Endothelial cell of umbilical vein (primary cell): ENCODE measurements around the gene ZFAND5.

Experiments
- EZH2 ChIP-seq: IDR thresholded peaks from 2 replicates; pipeline ENCODE4 v1.6.1; 2012; ENCODE audit warnings: borderline replicate concordance, low read depth, mild to moderate bottlenecking, moderate library complexity, low read length, inconsistent platforms; ENCODE audit not compliant: severe bottlenecking
- FOS ChIP-seq: IDR thresholded peaks from 2 replicates; pipeline ENCODE4 v1.6.1; 2011; ENCODE audit warnings: mild to moderate bottlenecking, low read length, moderate library complexity, borderline replicate concordance; ENCODE audit not compliant: insufficient read depth
- GATA2 ChIP-seq: IDR thresholded peaks from 2 replicates; pipeline ENCODE4 v1.7.0; 2011; ENCODE audit warnings: low read depth, mild to moderate bottlenecking, moderate library complexity, mixed read lengths, low read length; ENCODE audit not compliant: insufficient read length, insufficient read depth
- POLR2A ChIP-seq: IDR thresholded peaks from 2 replicates; pipeline ENCODE4 v1.6.1; 2012; ENCODE audit warnings: low read depth, mild to moderate bottlenecking, control low read depth, low read length
- POLR2AphosphoS5 ChIP-seq: IDR thresholded peaks from 2 replicates; pipeline ENCODE4 v1.6.1; 2012; ENCODE audit warnings: low read depth, mild to moderate bottlenecking, control low read depth, low read length, moderate library complexity; ENCODE audit not compliant: insufficient read depth
- TF ChIP-seq, protein P1 (sequence below), 2 donors: IDR thresholded peaks; 1 replicate in 1 of 2; 2 replicates in 1 of 2; pipeline ENCODE4 v1.5.1; 2011; ENCODE audit warnings: low read length in 2 of 2, mild to moderate bottlenecking in 2 of 2, moderate library complexity in 2 of 2, control low read depth in 1 of 2, inconsistent platforms in 1 of 2, low read depth in 1 of 2; ENCODE audit not compliant: insufficient read depth in 1 of 2; ENCODE audit errors: extremely low read depth in 1 of 2
- TF ChIP-seq, protein P2 (sequence below): IDR thresholded peaks from 2 replicates; pipeline ENCODE4 v1.6.1; 2011; ENCODE audit not compliant: insufficient read depth, insufficient read length

DNA sequence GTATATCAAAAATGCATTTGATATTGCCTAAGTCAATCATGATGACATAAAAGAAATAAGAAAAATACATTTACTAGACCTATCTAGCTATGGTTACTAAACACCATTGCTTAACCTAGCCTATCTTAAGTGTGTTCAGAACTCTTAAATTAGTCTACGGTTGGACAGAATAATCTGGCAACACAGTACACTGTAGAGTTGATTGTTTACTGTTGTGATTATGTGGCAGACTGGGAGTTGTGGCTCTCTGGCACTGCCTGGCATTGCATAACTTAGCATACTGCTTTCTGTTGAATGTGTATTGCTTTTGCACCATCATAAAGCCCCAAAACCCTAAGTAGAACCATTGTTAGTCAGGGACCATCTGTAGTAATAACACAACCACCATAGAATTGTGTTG lies 21.2 kb upstream of the ZFAND5 start:
- TF ChIP-seq FOS, result no peak
- TF ChIP-seq, protein P1, sequence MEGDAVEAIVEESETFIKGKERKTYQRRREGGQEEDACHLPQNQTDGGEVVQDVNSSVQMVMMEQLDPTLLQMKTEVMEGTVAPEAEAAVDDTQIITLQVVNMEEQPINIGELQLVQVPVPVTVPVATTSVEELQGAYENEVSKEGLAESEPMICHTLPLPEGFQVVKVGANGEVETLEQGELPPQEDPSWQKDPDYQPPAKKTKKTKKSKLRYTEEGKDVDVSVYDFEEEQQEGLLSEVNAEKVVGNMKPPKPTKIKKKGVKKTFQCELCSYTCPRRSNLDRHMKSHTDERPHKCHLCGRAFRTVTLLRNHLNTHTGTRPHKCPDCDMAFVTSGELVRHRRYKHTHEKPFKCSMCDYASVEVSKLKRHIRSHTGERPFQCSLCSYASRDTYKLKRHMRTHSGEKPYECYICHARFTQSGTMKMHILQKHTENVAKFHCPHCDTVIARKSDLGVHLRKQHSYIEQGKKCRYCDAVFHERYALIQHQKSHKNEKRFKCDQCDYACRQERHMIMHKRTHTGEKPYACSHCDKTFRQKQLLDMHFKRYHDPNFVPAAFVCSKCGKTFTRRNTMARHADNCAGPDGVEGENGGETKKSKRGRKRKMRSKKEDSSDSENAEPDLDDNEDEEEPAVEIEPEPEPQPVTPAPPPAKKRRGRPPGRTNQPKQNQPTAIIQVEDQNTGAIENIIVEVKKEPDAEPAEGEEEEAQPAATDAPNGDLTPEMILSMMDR (IDR thresholded peaks at IDR 0.05; ENCODE audit: extremely low read depth in 1 of 2, insufficient read depth in 1 of 2, low read depth in 1 of 2, low read length in 2 of 2), result no peak
- TF ChIP-seq POLR2A, result no peak
- TF ChIP-seq, protein P2, sequence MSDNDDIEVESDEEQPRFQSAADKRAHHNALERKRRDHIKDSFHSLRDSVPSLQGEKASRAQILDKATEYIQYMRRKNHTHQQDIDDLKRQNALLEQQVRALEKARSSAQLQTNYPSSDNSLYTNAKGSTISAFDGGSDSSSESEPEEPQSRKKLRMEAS, result no peak
- TF ChIP-seq POLR2AphosphoS5, result no peak
- no peak for TF ChIP-seq EZH2
- TF ChIP-seq GATA2, result no peak
